ENCODE data around the gene RPL14. TPM values are rescaled to one million over a fixed set of nuclear protein-coding genes. Genes with fewer than 3 reads are reported as not detected.
A peak's percentile ranks its signal among the peaks of the same experiment; 100 is the strongest.

Gene RPL14
- 345 and 488 TPM in 2 replicates for polyA plus RNA-seq (2011; rRNA removed)
- polyA plus RNA-seq (2012; cell fraction: cytosol; rRNA removed), result 307 and 343 TPM in 2 replicates
- polyA plus RNA-seq (2012; cell fraction: nucleus; rRNA removed), result 97.1 and 103 TPM in 2 replicates
- polyA plus RNA-seq (2017; fragmentation: RNase III; extraction: RNeasy Plus Mini Kit Qiagen cat#74134 plus additional on column Dnase treatment), result 673 to 717 TPM (median 682 TPM) in 3 replicates
- 254 and 358 TPM in 2 replicates for polyA minus RNA-seq (2011; rRNA and poly(A)+ RNA removed)

DNA sequence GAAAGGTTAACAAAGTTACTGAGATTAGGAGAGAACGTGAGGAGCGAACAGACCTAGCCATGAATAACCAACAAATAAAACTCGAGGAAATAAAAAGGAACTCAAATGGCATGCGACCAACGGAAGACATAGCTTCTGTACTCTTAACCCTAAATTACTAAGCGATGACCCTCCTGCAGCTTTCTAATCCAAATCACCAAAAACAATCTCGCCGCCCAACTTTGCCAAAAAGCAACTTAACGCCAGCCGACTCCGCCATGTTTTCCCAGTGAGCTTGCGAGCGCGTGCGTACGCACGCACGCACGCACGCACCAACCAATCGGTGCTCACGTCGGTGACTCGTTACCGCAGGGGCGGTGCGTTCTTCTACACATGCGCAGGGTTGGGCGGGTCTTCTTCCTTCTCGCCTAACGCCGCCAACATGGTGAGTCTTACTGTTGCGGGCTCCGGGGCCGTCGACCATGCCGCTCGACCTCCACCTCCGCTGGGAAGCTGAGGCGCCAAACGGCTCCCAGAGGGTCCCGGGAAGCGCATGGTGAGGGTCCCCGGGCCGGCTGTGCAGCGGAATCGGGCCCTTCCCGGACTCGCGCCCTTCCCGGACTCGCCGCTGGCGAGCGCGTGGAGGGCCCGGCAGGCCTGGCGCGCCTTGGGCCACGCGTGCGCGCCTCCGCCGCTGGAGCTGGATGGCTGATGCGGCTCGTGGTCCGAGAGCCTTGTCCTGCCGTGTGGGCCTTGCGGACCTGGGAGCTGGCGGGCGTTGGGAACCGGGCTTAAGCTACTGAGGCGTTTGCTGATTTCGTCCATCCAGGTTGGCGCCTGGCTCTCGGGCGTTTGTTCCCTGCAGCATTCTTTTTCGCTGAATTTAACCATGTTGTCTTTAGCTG, at the start of gene RPL14:
RPL14 (plus strand) TSS at position 400 of the 884 bp plus-strand sequence; CDS start at position 533, 133 bp downstream.
- POLR2A ChIA-PET, result interaction anchor here (0.6 to 1.4 kb wide), 5 partner anchors 20 to 745 kb away, joined by 3 to 7 read pairs (median 5); partner anchors contain the start of genes ZNF619, ZNF620 and ZNF621
- Histone ChIP-seq H3K4me2 (peak within 1 kb of the TSS; percentile 91), H3K4me3 (peak within 1 kb of the TSS; percentile 93), H3K9me3 (no peaks in the 10 kb centered on the region), H3K27ac (peak within 1 kb of the TSS; percentile 93 to 99), H3K4me1 (peaks cover 31% of the 10 kb centered on the region)
- WGBS (ENCODE audit: missing lambda C conversion rate), result under 1% methylated on average over 24 of the region's 79 CpGs
- DNase-seq (ENCODE audit: low read depth in 1 of 2, low spot score in 1 of 2) (peak; percentile 76 to 95), FAIRE-seq (no peak), ATAC-seq (peak; percentile 80 to 87)
- CTCF ChIA-PET, result no interaction called here
- TF ChIP-seq KDM5A (IDR thresholded peaks at IDR 0.05) (peak; percentile 76), ZFP36 (IDR thresholded peaks at IDR 0.05; ENCODE audit: borderline replicate concordance, partially characterized antibody) (no peak), PHF8 (IDR thresholded peaks at IDR 0.05; ENCODE audit: borderline replicate concordance, low read depth) (peak; percentile 46), ZC3H11A (IDR thresholded peaks at IDR 0.05) (no peak), POLR2A (IDR thresholded peaks at IDR 0.05; ENCODE audit: low read length) (peak; percentile 90), JUN (IDR thresholded peaks at IDR 0.05) (peak; percentile 82 to 93), HOXA7 (CRISPR knock-in tag; IDR thresholded peaks at IDR 0.05) (no peak), MYC (IDR thresholded peaks at IDR 0.05; ENCODE audit: borderline replicate concordance, low read length) (peak; percentile 95)
- TF ChIP-seq, protein P1, sequence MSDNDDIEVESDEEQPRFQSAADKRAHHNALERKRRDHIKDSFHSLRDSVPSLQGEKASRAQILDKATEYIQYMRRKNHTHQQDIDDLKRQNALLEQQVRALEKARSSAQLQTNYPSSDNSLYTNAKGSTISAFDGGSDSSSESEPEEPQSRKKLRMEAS (IDR thresholded peaks at IDR 0.05), result peak; percentile 94
- TF ChIP-seq, protein P2, sequence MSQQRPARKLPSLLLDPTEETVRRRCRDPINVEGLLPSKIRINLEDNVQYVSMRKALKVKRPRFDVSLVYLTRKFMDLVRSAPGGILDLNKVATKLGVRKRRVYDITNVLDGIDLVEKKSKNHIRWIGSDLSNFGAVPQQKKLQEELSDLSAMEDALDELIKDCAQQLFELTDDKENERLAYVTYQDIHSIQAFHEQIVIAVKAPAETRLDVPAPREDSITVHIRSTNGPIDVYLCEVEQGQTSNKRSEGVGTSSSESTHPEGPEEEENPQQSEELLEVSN (IDR thresholded peaks at IDR 0.05; ENCODE audit: borderline replicate concordance, low read depth), result peak; percentile 49; the same call in 1 of the 2 replicates
- TF ChIP-seq, protein P3, sequence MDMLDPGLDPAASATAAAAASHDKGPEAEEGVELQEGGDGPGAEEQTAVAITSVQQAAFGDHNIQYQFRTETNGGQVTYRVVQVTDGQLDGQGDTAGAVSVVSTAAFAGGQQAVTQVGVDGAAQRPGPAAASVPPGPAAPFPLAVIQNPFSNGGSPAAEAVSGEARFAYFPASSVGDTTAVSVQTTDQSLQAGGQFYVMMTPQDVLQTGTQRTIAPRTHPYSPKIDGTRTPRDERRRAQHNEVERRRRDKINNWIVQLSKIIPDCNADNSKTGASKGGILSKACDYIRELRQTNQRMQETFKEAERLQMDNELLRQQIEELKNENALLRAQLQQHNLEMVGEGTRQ (IDR thresholded peaks at IDR 0.05), result no peak
- TF ChIP-seq, protein P4, sequence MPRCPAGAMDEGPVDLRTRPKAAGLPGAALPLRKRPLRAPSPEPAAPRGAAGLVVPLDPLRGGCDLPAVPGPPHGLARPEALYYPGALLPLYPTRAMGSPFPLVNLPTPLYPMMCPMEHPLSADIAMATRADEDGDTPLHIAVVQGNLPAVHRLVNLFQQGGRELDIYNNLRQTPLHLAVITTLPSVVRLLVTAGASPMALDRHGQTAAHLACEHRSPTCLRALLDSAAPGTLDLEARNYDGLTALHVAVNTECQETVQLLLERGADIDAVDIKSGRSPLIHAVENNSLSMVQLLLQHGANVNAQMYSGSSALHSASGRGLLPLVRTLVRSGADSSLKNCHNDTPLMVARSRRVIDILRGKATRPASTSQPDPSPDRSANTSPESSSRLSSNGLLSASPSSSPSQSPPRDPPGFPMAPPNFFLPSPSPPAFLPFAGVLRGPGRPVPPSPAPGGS (IDR thresholded peaks at IDR 0.05), result peak; percentile 89

DNA sequence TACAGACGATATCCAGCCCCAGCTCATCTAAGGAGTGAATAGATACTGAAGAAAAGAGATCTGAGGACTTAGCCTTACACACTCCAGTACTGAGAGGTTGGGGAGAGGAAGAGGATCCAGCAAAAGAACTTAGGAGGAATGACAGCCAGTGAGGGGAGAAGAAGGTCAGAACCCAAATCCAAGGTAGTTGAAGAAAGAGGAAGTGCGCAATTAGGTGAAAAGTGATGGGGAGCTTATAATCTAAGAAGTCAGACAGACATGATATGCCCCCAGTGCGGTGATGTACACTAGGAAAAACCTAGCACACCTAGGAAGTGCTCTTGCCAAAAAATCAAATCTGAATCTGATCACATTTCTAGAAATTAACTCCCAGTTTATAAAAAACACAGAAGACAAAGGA, 49.5 kb upstream of the RPL14 start:
- ATAC-seq (no peak), DNase-seq (ENCODE audit: low read depth in 1 of 2, low spot score in 1 of 2) (no peak), FAIRE-seq (no peak)
- Histone ChIP-seq H3K4me2 (no peak overlapping the region), H3K4me3 (no peak overlapping the region), H3K9me3 (no peaks in the 10 kb centered on the region), H3K27ac (no peak overlapping the region), H3K4me1 (no peaks in the 10 kb centered on the region)
- no peak for TF ChIP-seq MAFK (IDR thresholded peaks at IDR 0.05; ENCODE audit: partially characterized antibody)
- TF ChIP-seq CEBPB (IDR thresholded peaks at IDR 0.05), result no peak
- TF ChIP-seq PHF8 (IDR thresholded peaks at IDR 0.05; ENCODE audit: borderline replicate concordance, low read depth), result no peak
- no peak for TF ChIP-seq GATA3 (IDR thresholded peaks at IDR 0.05; ENCODE audit: borderline replicate concordance)
- TF ChIP-seq RARB (CRISPR knock-in tag; IDR thresholded peaks at IDR 0.05), result no peak
- TF ChIP-seq RFX5 (IDR thresholded peaks at IDR 0.05), result no peak
- TF ChIP-seq, protein P4 (IDR thresholded peaks at IDR 0.05), result no peak
- POLR2A ChIA-PET, result no interaction called here
- WGBS (ENCODE audit: missing lambda C conversion rate), result 47% methylated on average over 3 of the region's 3 CpGs
- CTCF ChIA-PET, result interaction anchor here (0.6 to 0.9 kb wide), 2 partner anchors 17 to 1213 kb away, joined by 3 read pairs; no protein-coding TSS in a partner anchor
